HG02884 (cell line): Measurements from ENCODE around the gene NUDT4B.
"Not testable (repeated sequence)": the region's sequence is repeated elsewhere in the genome, so short reads cannot be mapped to it uniquely, and the experiment has no call there.

Experiments
- ATAC-seq: cut with Tn5 transposase; IDR thresholded peaks from one replicate; pipeline ENCODE4 v1.9.1; 2021; ENCODE audit warnings: mild to moderate bottlenecking, moderate library complexity; ENCODE audit not compliant: unreplicated experiment

Gene NUDT4B

GRCh38 chr1:148748563-148749334 lies at the start of gene NUDT4B:
Gene NUDT4B (plus strand): TSS chr1:148748774. CDS start chr1:148748953, 179 bp downstream.
- peak; percentile 47 for ATAC-seq

- not testable (repeated sequence) for ATAC-seq
Observed at GRCh38 chr1:148699357-148699756, 49.2 kb upstream of the NUDT4B start.

GRCh38 chr1:148702242-148702641 lies 46.3 kb upstream of the NUDT4B start:
- ATAC-seq = not testable (repeated sequence)

- ATAC-seq = not testable (repeated sequence)
Observed at GRCh38 chr1:148703973-148704591, 44.5 kb upstream of the NUDT4B start.

GRCh38 chr1:148705316-148705948 lies 43.1 kb upstream of the NUDT4B start:
- not testable (repeated sequence) for ATAC-seq

GRCh38 chr1:148708779-148709333 lies 39.7 kb upstream of the NUDT4B start:
- ATAC-seq = not testable (repeated sequence)

GRCh38 chr1:148710772-148711523 lies 37.6 kb upstream of the NUDT4B start:
- ATAC-seq = not testable (repeated sequence)

- ATAC-seq = not testable (repeated sequence)
Observed at GRCh38 chr1:148712353-148712752, 36.2 kb upstream of the NUDT4B start.

- ATAC-seq = not testable (repeated sequence)
Observed at GRCh38 chr1:148715518-148715917, 33.1 kb upstream of the NUDT4B start.

- not testable (repeated sequence) for ATAC-seq
Observed at GRCh38 chr1:148716966-148717520, 31.5 kb upstream of the NUDT4B start.

- ATAC-seq = not testable (repeated sequence)
Observed at GRCh38 chr1:148720918-148721317, 27.7 kb upstream of the NUDT4B start.

- ATAC-seq = not testable (repeated sequence)
Observed at GRCh38 chr1:148722758-148723157, 25.8 kb upstream of the NUDT4B start.

- ATAC-seq = not testable (repeated sequence)
Observed at GRCh38 chr1:148723515-148723914, 25.1 kb upstream of the NUDT4B start.

GRCh38 chr1:148724872-148725271 lies 23.7 kb upstream of the NUDT4B start:
- not testable (repeated sequence) for ATAC-seq

GRCh38 chr1:148727862-148728261 lies 20.7 kb upstream of the NUDT4B start:
- not testable (repeated sequence) for ATAC-seq

- ATAC-seq = peak; percentile 62
Observed at GRCh38 chr1:148729128-148729527, 19.4 kb upstream of the NUDT4B start.

GRCh38 chr1:148729541-148729940 lies 19.0 kb upstream of the NUDT4B start:
- ATAC-seq = not testable (repeated sequence)

- ATAC-seq = not testable (repeated sequence)
Observed at GRCh38 chr1:148732277-148732676, 16.3 kb upstream of the NUDT4B start.

GRCh38 chr1:148733585-148734310 lies 14.8 kb upstream of the NUDT4B start:
- ATAC-seq = peak; percentile 70

- not testable (repeated sequence) for ATAC-seq
Observed at GRCh38 chr1:148734311-148734662, 14.3 kb upstream of the NUDT4B start.
